ENCODE results near the gene SLC1A2.

SLC1A2 gene

GRCh38 chr11:35360055-35360530 is 59.3 kb downstream of the SLC1A2 start:
- H3K9ac ChIP-seq (ENCODE audit: low read depth, low read length, poor library complexity, severe bottlenecking) = no peak overlapping the region
- no peaks in the 10 kb centered on the region for H3K27me3 ChIP-seq (ENCODE audit: insufficient read depth, low read length, poor library complexity, severe bottlenecking)

DNA sequence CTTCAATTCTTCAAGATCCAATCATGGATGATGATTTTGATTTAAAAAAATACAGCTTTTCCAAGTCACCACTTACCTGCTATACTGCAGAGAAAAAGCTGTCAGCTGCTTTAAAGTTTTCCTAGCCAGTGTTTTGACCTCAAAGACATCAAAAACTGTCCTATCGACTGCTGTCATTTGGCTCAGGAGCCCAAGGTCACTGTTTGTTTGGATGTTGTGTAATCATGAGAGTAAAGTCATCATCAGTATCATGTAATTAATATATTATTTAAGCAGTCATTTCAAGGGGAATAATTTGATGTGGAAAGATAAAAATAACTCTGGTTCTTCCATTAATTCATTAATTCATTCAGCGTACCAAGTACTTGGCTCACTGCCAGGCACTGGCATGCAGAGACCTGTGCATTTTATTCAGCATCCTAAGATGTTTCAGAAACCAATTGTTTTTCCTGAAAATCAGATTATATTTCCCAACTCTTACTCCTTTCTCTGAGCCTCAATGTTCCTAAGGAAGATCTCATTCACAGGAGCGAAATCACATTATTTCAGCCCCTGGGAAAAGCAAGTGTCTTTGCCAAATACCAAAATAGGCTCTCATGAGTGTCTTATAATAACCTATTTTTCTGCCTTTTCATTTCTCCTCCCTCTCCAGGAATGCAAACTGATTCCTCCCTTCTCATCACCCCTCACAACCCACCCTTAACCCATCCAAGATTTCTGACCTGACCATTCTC is 59.9 kb downstream of the SLC1A2 start:
- TF ChIP-seq EZH2phosphoT487 (IDR thresholded peaks at IDR 0.05; ENCODE audit: borderline replicate concordance) = no peak
- no peaks in the 10 kb centered on the region for H3F3A ChIP-seq (ENCODE audit: low read depth)
- no peak overlapping the region for H3K4me2 ChIP-seq (ENCODE audit: low read depth, low read length, poor library complexity, severe bottlenecking)
- H3K79me2 ChIP-seq (ENCODE audit: insufficient read depth, low read length) = no peaks in the 10 kb centered on the region
- no peak overlapping the region for H2AFZ ChIP-seq (ENCODE audit: low read length)
- H3K4me1 ChIP-seq (ENCODE audit: insufficient read depth, low read length, poor library complexity, severe bottlenecking) = no peaks in the 10 kb centered on the region
- H3K4me3 ChIP-seq (ENCODE audit: low read length, poor library complexity, severe bottlenecking) = no peak overlapping the region
- no peaks in the 10 kb centered on the region for H3K27me3 ChIP-seq (ENCODE audit: insufficient read depth, low read length, poor library complexity, severe bottlenecking)
- no peak overlapping the region for H3K9ac ChIP-seq (ENCODE audit: low read depth, low read length, poor library complexity, severe bottlenecking)
- H3K9me3 ChIP-seq (ENCODE audit: insufficient read depth, low read depth, low read length) = no peaks in the 10 kb centered on the region
- no peaks in the 10 kb centered on the region for H3K36me3 ChIP-seq (ENCODE audit: insufficient read depth, low read length)
- no peaks in the 10 kb centered on the region for H4K20me1 ChIP-seq (ENCODE audit: insufficient read depth, low read length, poor library complexity, severe bottlenecking)
- H3K9me2 ChIP-seq (replicated peaks; ENCODE audit: low read depth, low read length) = no peaks in the 10 kb centered on the region

More at GRCh38 chr11:35360055-35360530, 59.3 kb downstream of the SLC1A2 start:
- H3F3A ChIP-seq (ENCODE audit: low read depth) = no peaks in the 10 kb centered on the region
- no peak overlapping the region for H3K4me3 ChIP-seq (ENCODE audit: low read length, poor library complexity, severe bottlenecking)
- no peaks in the 10 kb centered on the region for H4K20me1 ChIP-seq (ENCODE audit: insufficient read depth, low read length, poor library complexity, severe bottlenecking)
- H3K9me2 ChIP-seq (replicated peaks; ENCODE audit: low read depth, low read length) = no peaks in the 10 kb centered on the region
- H3K36me3 ChIP-seq (ENCODE audit: insufficient read depth, low read length) = no peaks in the 10 kb centered on the region
- H3K4me1 ChIP-seq (ENCODE audit: insufficient read depth, low read length, poor library complexity, severe bottlenecking) = no peaks in the 10 kb centered on the region
- no peaks in the 10 kb centered on the region for H3K9me3 ChIP-seq (ENCODE audit: insufficient read depth, low read depth, low read length)
- TF ChIP-seq CTCF (conservative IDR thresholded peaks at IDR 0.05; ENCODE audit: low read length) (no peak), EZH2phosphoT487 (IDR thresholded peaks at IDR 0.05; ENCODE audit: borderline replicate concordance) (no peak)
- H3K79me2 ChIP-seq (ENCODE audit: insufficient read depth, low read length) = no peaks in the 10 kb centered on the region
- H2AFZ ChIP-seq (ENCODE audit: low read length) = no peak overlapping the region
- H3K4me2 ChIP-seq (ENCODE audit: low read depth, low read length, poor library complexity, severe bottlenecking) = no peak overlapping the region

GRCh38 chr11:35358391-35358790 is 61.0 kb downstream of the SLC1A2 start:
- Histone ChIP-seq H3K4me3 (ENCODE audit: low read length, poor library complexity, severe bottlenecking) (no peak overlapping the region), H3K36me3 (ENCODE audit: insufficient read depth, low read length) (no peaks in the 10 kb centered on the region), H3K9ac (ENCODE audit: low read depth, low read length, poor library complexity, severe bottlenecking) (no peak overlapping the region), H3K79me2 (ENCODE audit: insufficient read depth, low read length) (no peaks in the 10 kb centered on the region), H2AFZ (ENCODE audit: low read length) (no peak overlapping the region), H3F3A (ENCODE audit: low read depth) (no peaks in the 10 kb centered on the region), H3K27me3 (ENCODE audit: insufficient read depth, low read length, poor library complexity, severe bottlenecking) (no peaks in the 10 kb centered on the region), H3K9me2 (replicated peaks; ENCODE audit: low read depth, low read length) (no peaks in the 10 kb centered on the region), H4K20me1 (ENCODE audit: insufficient read depth, low read length, poor library complexity, severe bottlenecking) (no peaks in the 10 kb centered on the region), H3K4me2 (ENCODE audit: low read depth, low read length, poor library complexity, severe bottlenecking) (no peak overlapping the region), H3K4me1 (ENCODE audit: insufficient read depth, low read length, poor library complexity, severe bottlenecking) (no peaks in the 10 kb centered on the region), H3K9me3 (ENCODE audit: insufficient read depth, low read depth, low read length) (no peaks in the 10 kb centered on the region)
- no peak for TF ChIP-seq EZH2phosphoT487 (IDR thresholded peaks at IDR 0.05; ENCODE audit: borderline replicate concordance)
- no peak for TF ChIP-seq CTCF (conservative IDR thresholded peaks at IDR 0.05; ENCODE audit: low read length)

DNA sequence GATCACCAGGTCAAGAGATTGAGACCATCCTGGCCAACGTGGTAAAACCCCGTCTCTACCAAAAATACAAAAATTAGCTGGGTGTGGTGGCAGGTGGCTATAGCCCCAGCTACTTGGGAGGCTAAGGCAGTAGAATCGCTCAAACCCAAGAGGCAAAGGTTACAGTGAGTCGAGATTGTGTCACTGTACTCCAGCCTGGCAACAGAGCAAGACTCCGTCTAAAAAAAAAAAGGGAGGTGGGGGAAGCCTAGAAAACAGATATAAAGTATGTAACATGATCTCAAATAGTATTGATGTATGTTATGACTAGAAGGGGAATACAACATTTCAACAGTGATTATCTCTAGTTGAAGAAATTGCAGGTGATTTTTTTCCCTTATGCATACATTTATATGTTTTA is 61.4 kb downstream of the SLC1A2 start:
- H3K9me3 ChIP-seq (ENCODE audit: insufficient read depth, low read depth, low read length) = no peaks in the 10 kb centered on the region
- no peaks in the 10 kb centered on the region for H3K9me2 ChIP-seq (replicated peaks; ENCODE audit: low read depth, low read length)
- no peak overlapping the region for H2AFZ ChIP-seq (ENCODE audit: low read length)
- H3F3A ChIP-seq (ENCODE audit: low read depth) = no peaks in the 10 kb centered on the region
- no peak overlapping the region for H3K9ac ChIP-seq (ENCODE audit: low read depth, low read length, poor library complexity, severe bottlenecking)
- TF ChIP-seq CTCF (conservative IDR thresholded peaks at IDR 0.05; ENCODE audit: low read length) (no peak), EZH2phosphoT487 (IDR thresholded peaks at IDR 0.05; ENCODE audit: borderline replicate concordance) (no peak)
- H3K4me2 ChIP-seq (ENCODE audit: low read depth, low read length, poor library complexity, severe bottlenecking) = no peak overlapping the region
- H4K20me1 ChIP-seq (ENCODE audit: insufficient read depth, low read length, poor library complexity, severe bottlenecking) = no peaks in the 10 kb centered on the region
- no peaks in the 10 kb centered on the region for H3K36me3 ChIP-seq (ENCODE audit: insufficient read depth, low read length)
- no peak overlapping the region for H3K4me3 ChIP-seq (ENCODE audit: low read length, poor library complexity, severe bottlenecking)
- H3K27me3 ChIP-seq (ENCODE audit: insufficient read depth, low read length, poor library complexity, severe bottlenecking) = no peaks in the 10 kb centered on the region
- no peaks in the 10 kb centered on the region for H3K4me1 ChIP-seq (ENCODE audit: insufficient read depth, low read length, poor library complexity, severe bottlenecking)
- H3K79me2 ChIP-seq (ENCODE audit: insufficient read depth, low read length) = no peaks in the 10 kb centered on the region

All from Loucy (cell line).